CD14-positive monocyte (primary cell): ENCODE results near the gene HSD3B7. TPM values are rescaled to one million over a fixed set of nuclear protein-coding genes. Genes with fewer than 3 reads are reported as not detected.

Experiments used
- DNase-seq, 3 donors: peaks; one replicate each; pipeline ENCODE4 v3.0.0-alpha.2; 2011 to 2022
- H2AFZ ChIP-seq: 2 replicates; pipeline ENCODE4 v1.6.0; 2012; ENCODE audit warnings: mild to moderate bottlenecking, low read depth, low read length, inconsistent platforms; ENCODE audit not compliant: insufficient read depth, poor library complexity, severe bottlenecking
- H3K27ac ChIP-seq, 2 donors: 1 replicate in 1 of 2; 2 replicates in 1 of 2; pipeline ENCODE4 v1.5.1; 2012 to 2013; ENCODE audit warnings: low read length in 2 of 2, control low read depth in 1 of 2, inconsistent platforms in 1 of 2, low read depth in 1 of 2, mild to moderate bottlenecking in 1 of 2
- H3K27me3 ChIP-seq, 2 donors: one replicate each; pipeline versions ENCODE4 v1.6.0 to v1.6.1; 2011 to 2013; ENCODE audit warnings: low read length in 2 of 2; ENCODE audit not compliant: control insufficient read depth in 2 of 2, insufficient read depth in 2 of 2
- H3K36me3 ChIP-seq, 2 donors: replicated peaks in 1 of 2; 1 replicate in 1 of 2; 2 replicates in 1 of 2; pipeline versions ENCODE4 v1.5.1 to v1.6.1; 2012 to 2013; ENCODE audit warnings: low read length in 2 of 2, control low read depth in 1 of 2, inconsistent platforms in 1 of 2, mild to moderate bottlenecking in 1 of 2; ENCODE audit not compliant: insufficient read depth in 2 of 2, control insufficient read depth in 1 of 2
- H3K4me1 ChIP-seq, 2 donors: 1 replicate in 1 of 2; 2 replicates in 1 of 2; pipeline versions ENCODE4 v1.5.1 to v1.6.1; 2012 to 2013; ENCODE audit warnings: low read length in 2 of 2, control low read depth in 1 of 2, inconsistent platforms in 1 of 2, mild to moderate bottlenecking in 1 of 2, moderate library complexity in 1 of 2; ENCODE audit not compliant: insufficient read depth in 2 of 2, control insufficient read depth in 1 of 2
- H3K4me2 ChIP-seq: replicated peaks from 2 replicates; pipeline ENCODE3; 2012; ENCODE audit warnings: low read length, moderate library complexity, mild to moderate bottlenecking; ENCODE audit not compliant: poor library complexity, severe bottlenecking; ENCODE audit errors: extremely low read depth
- H3K4me3 ChIP-seq, 3 experiments: fragments of 200-600 bp in 1 of 3; sonication (generic) in 1 of 3; replicated peaks in 1 of 3; 1 replicate in 2 of 3; 2 replicates in 1 of 3; pipeline ENCODE4 v1.5.1; 2011 to 2013; ENCODE audit warnings: low read length in 3 of 3, mild to moderate bottlenecking in 3 of 3, control low read depth in 2 of 3, low read depth in 2 of 3, inconsistent platforms in 1 of 3, moderate library complexity in 1 of 3
- H3K79me2 ChIP-seq: 2 replicates; pipeline ENCODE4 v1.6.0; 2012; ENCODE audit warnings: mild to moderate bottlenecking, control low read depth, inconsistent platforms, low read length, moderate library complexity; ENCODE audit not compliant: insufficient read depth
- H3K9ac ChIP-seq: 2 replicates; pipeline ENCODE4 v1.6.0; 2017; ENCODE audit warnings: low read length, mild to moderate bottlenecking; ENCODE audit not compliant: insufficient read depth, poor library complexity, severe bottlenecking
- H3K9me3 ChIP-seq, 2 donors: replicated peaks in 1 of 2; 1 replicate in 1 of 2; 2 replicates in 1 of 2; pipeline versions ENCODE4 v1.5.1 to v1.6.1; 2012 to 2013; ENCODE audit warnings: low read length in 2 of 2, control low read depth in 1 of 2; ENCODE audit not compliant: control insufficient read depth in 1 of 2, insufficient read depth in 1 of 2
- H4K20me1 ChIP-seq: 2 replicates; pipeline ENCODE4 v1.6.0; 2012; ENCODE audit warnings: mild to moderate bottlenecking, low read length, control low read depth, moderate library complexity; ENCODE audit not compliant: insufficient read depth
- H3K27ac Mint-ChIP-seq, 7 donors: one replicate each; pipeline ENCODE4 v1.8.0; 2020; ENCODE audit warnings: mild to moderate bottlenecking in 7 of 7, mixed read lengths in 7 of 7, moderate library complexity in 6 of 7, inconsistent platforms in 2 of 7
- H3K27me3 Mint-ChIP-seq, 3 donors: one replicate each; pipeline ENCODE4 v1.8.0; 2021 to 2022; ENCODE audit warnings: low read depth in 3 of 3, mild to moderate bottlenecking in 3 of 3, mixed read lengths in 3 of 3, moderate library complexity in 3 of 3, inconsistent platforms in 1 of 3
- H3K36me3 Mint-ChIP-seq, 2 donors: one replicate each; pipeline ENCODE4 v1.8.0; 2020; ENCODE audit warnings: mixed read lengths in 2 of 2, inconsistent platforms in 1 of 2, mild to moderate bottlenecking in 1 of 2
- H3K4me1 Mint-ChIP-seq: one replicate; pipeline ENCODE4 v1.8.0; 2020; ENCODE audit warnings: mild to moderate bottlenecking, mixed read lengths
- H3K4me3 Mint-ChIP-seq, 2 donors: one replicate each; pipeline ENCODE4 v1.8.0; 2020; ENCODE audit warnings: mild to moderate bottlenecking in 2 of 2, mixed read lengths in 2 of 2, moderate library complexity in 1 of 2
- H3K9me3 Mint-ChIP-seq, 7 donors: one replicate each; pipeline ENCODE4 v1.8.0; 2020 to 2022; ENCODE audit warnings: mixed read lengths in 7 of 7, mild to moderate bottlenecking in 6 of 7, moderate library complexity in 6 of 7, inconsistent platforms in 2 of 7
- CTCF ChIP-seq: fragments of 200-600 bp; IDR thresholded peaks from one replicate; pipeline ENCODE4 v1.8.0; 2022; ENCODE audit warnings: antibody characterized with exemption, mild to moderate bottlenecking
- WGBS: methylation state at CpG from one replicate; pipeline ENCODE4 v1.1.5; 2013; ENCODE audit warnings: missing lambda C conversion rate; ENCODE audit not compliant: insufficient coverage; 5-methylcytosine and 5-hydroxymethylcytosine counted together
- intact Hi-C, 2 donors: fragments of 100-400 bp; cut with micrococcal nuclease; formaldehyde crosslinking; loops; one replicate each; pipeline versions ENCODE4 v1.15.0 to v1.15.1; 2023
- polyA plus RNA-seq, 3 donors: library from polyadenylated mRNA; depleted of rRNA in 1 of 3; unstranded in 2 of 3; stranded (reverse) in 1 of 3; fragments of 300-500 nt in 2 of 3; fragments of >200 nt in 1 of 3; fragmentation: Illumina TruSeq in 2 of 3; gene quantifications; 1 replicate in 2 of 3; 2 replicates in 1 of 3; pipeline ENCODE4 v1.2.3, GENCODE V29; 2012 to 2021

HSD3B7 gene
- polyA plus RNA-seq, 3 donors = 0.89 to 4.3 (median 2.7) TPM

- H3K4me1 Mint-ChIP-seq = peaks cover 17% of the 10 kb centered on the region
- H3K27ac ChIP-seq = peak within 1 kb of the TSS; percentile 88 to 97
- H4K20me1 ChIP-seq = peaks cover 48% of the 10 kb centered on the region
- peak; percentile 93 to 97 (median 96) for DNase-seq
- H3K9me3 ChIP-seq = no peaks in the 10 kb centered on the region
- peak within 1 kb of the TSS; percentile 100 for H3K4me2 ChIP-seq
- H3K9me3 Mint-ChIP-seq = peaks cover 0 to 2% (median 0%) of the 10 kb centered on the region in 7 donors
- H2AFZ ChIP-seq = peak within 1 kb of the TSS; percentile 94
- H3K27me3 Mint-ChIP-seq = peaks cover 0 to 1% (median 0%) of the 10 kb centered on the region in 3 donors
- peaks cover 13 to 21% of the 10 kb centered on the region in 2 donors for H3K4me1 ChIP-seq
- peak within 1 kb of the TSS; percentile 90 to 95 for H3K4me3 Mint-ChIP-seq
- H3K9ac ChIP-seq = peak within 1 kb of the TSS; percentile 89
- H3K36me3 Mint-ChIP-seq = peaks cover 32 to 47% of the 10 kb centered on the region in 2 donors
- H3K79me2 ChIP-seq = peaks cover 33% of the 10 kb centered on the region
- peak within 1 kb of the TSS; percentile 66 to 95 (median 71) for H3K4me3 ChIP-seq
- H3K27me3 ChIP-seq = no peaks in the 10 kb centered on the region
- under 1% methylated on average over 80 of the region's 85 CpGs for WGBS
- peaks cover 43 to 47% of the 10 kb centered on the region in 2 donors for H3K36me3 ChIP-seq
- intact Hi-C loops = loop anchor here in 1 of 2 donors (2.0 to 10.0 kb wide), 2 partner anchors 35 to 137 kb away; partner anchors contain the start of genes FBXL19 and VKORC1
- peak within 1 kb of the TSS; percentile 96 to 99 (median 99) for H3K27ac Mint-ChIP-seq
- no peak for TF ChIP-seq CTCF
These were observed 27.4 kb upstream of the HSD3B7 start, which contains the start of gene SETD1A for GRCh38 chr16:30957456-30958174. Gene SETD1A, plus strand, starts transcription at chr16:30957754. Its CDS starts 978 bp downstream, at chr16:30958732.

- H4K20me1 ChIP-seq = peaks cover 40% of the 10 kb centered on the region
- Mint-ChIP-seq H3K9me3 (peaks cover 0 to 2% (median 0%) of the 10 kb centered on the region in 7 donors), H3K27me3 (peaks cover 0 to 1% (median 0%) of the 10 kb centered on the region in 3 donors), H3K4me3 (peak overlapping the region; percentile 80 to 85), H3K4me1 (peaks cover 15% of the 10 kb centered on the region), H3K36me3 (peaks cover 39 to 47% of the 10 kb centered on the region in 2 donors), H3K27ac (peak overlapping the region; percentile 65 to 92 (median 83))
- peaks cover 13 to 21% of the 10 kb centered on the region in 2 donors for H3K4me1 ChIP-seq
- H3K4me3 ChIP-seq = peak overlapping the region; percentile 39 to 95 (median 66)
- H3K36me3 ChIP-seq = peaks cover 45 to 47% of the 10 kb centered on the region in 2 donors
- WGBS = 34% methylated on average over 22 of the region's 55 CpGs
- H3K27ac ChIP-seq = peak overlapping the region in 1 of 2 donors; percentile 43
- no peak for TF ChIP-seq CTCF
- intact Hi-C loops = loop anchor here in 1 of 2 donors (10.0 kb wide), 1 partner anchor 136 kb away; the partner anchor contains the start of gene VKORC1
- H2AFZ ChIP-seq = no peak overlapping the region
- H3K9me3 ChIP-seq = no peaks in the 10 kb centered on the region
- H3K79me2 ChIP-seq = peaks cover 25% of the 10 kb centered on the region
- H3K4me2 ChIP-seq = peak overlapping the region; percentile 100
- H3K27me3 ChIP-seq = no peaks in the 10 kb centered on the region
- H3K9ac ChIP-seq = peak overlapping the region; percentile 89
- DNase-seq = peak; percentile 29 to 64 (median 44)
These were observed 26.6 kb upstream of the HSD3B7 start for GRCh38 chr16:30958175-30959079.
